Tibial nerve (tissue), 4 donors: ENCODE results near the gene GAL3ST1. TPM values are rescaled to one million over a fixed set of nuclear protein-coding genes. Genes with fewer than 3 reads are reported as not detected.
A peak's percentile ranks its signal among the peaks of the same experiment; 100 is the strongest.
"Not testable (repeated sequence)": the region's sequence is repeated elsewhere in the genome, so short reads cannot be mapped to it uniquely, and the experiment has no call there.

Experiments
- DNase-seq, 2 donors: peaks; one replicate each; pipeline ENCODE4 v3.0.0-alpha.2; 2019; ENCODE audit warnings: low spot score in 2 of 2
- H3K27ac ChIP-seq, 4 donors: fragments of 200-600 bp; sonication (generic) in 3 of 4; one replicate each; pipeline ENCODE4 v1.5.1; 2017 to 2019; ENCODE audit warnings: mild to moderate bottlenecking in 1 of 4
- H3K27me3 ChIP-seq, 2 donors: fragments of 200-600 bp; sonication (generic) in 1 of 2; one replicate each; pipeline versions ENCODE4 v1.5.1 to v1.6.0; 2017 to 2019
- H3K36me3 ChIP-seq, 3 donors: fragments of 200-600 bp; sonication (generic); one replicate each; pipeline ENCODE4 v1.5.1; 2018 to 2019
- H3K4me1 ChIP-seq, 4 donors: fragments of 200-600 bp; sonication (generic) in 3 of 4; one replicate each; pipeline ENCODE4 v1.5.1; 2017 to 2019
- H3K4me3 ChIP-seq, 4 donors: fragments of 200-600 bp; sonication (generic) in 3 of 4; one replicate each; pipeline ENCODE4 v1.5.1; 2017 to 2019; ENCODE audit warnings: mild to moderate bottlenecking in 1 of 4, moderate library complexity in 1 of 4
- H3K9me3 ChIP-seq, 4 donors: fragments of 200-600 bp; sonication (generic) in 3 of 4; one replicate each; pipeline ENCODE4 v1.5.1; 2017 to 2019
- EP300 ChIP-seq, 2 donors: sonication (generic); formaldehyde crosslinking; IDR thresholded peaks; one replicate each; pipeline ENCODE4 v1.6.1; 2017; ENCODE audit warnings: antibody characterized with exemption in 2 of 2, mild to moderate bottlenecking in 1 of 2
- POLR2A ChIP-seq, 2 donors: fragments of 450-650 bp; IDR thresholded peaks; one replicate each; pipeline ENCODE4 v1.6.1; 2017; ENCODE audit warnings: antibody characterized with exemption in 2 of 2, mild to moderate bottlenecking in 2 of 2, moderate library complexity in 2 of 2
- WGBS, 2 donors: methylation state at CpG; one replicate each; pipeline ENCODE4 v1.1.5; 2018; 5-methylcytosine and 5-hydroxymethylcytosine counted together
- total RNA-seq, 4 donors: library from RNA; depleted of rRNA; stranded (reverse); fragments of >200 nt; gene quantifications; one replicate each; pipeline ENCODE4 v1.1.0, GENCODE V29; 2016
- TF ChIP-seq, protein P1 (sequence below), 5 experiments: fragments of 200-600 bp in 3 of 5; fragments of 450-650 bp in 2 of 5; sonication (generic) in 3 of 5; IDR thresholded peaks; one replicate each; pipeline ENCODE4 v1.5.1; 2016 to 2019; ENCODE audit warnings: antibody characterized with exemption in 5 of 5, mild to moderate bottlenecking in 3 of 5, moderate library complexity in 2 of 5

The GAL3ST1 gene, protein sequence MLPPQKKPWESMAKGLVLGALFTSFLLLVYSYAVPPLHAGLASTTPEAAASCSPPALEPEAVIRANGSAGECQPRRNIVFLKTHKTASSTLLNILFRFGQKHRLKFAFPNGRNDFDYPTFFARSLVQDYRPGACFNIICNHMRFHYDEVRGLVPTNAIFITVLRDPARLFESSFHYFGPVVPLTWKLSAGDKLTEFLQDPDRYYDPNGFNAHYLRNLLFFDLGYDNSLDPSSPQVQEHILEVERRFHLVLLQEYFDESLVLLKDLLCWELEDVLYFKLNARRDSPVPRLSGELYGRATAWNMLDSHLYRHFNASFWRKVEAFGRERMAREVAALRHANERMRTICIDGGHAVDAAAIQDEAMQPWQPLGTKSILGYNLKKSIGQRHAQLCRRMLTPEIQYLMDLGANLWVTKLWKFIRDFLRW
- total RNA-seq, result 10 to 100 TPM; 17.4 to 22.2 (median 18.8) TPM

DNA sequence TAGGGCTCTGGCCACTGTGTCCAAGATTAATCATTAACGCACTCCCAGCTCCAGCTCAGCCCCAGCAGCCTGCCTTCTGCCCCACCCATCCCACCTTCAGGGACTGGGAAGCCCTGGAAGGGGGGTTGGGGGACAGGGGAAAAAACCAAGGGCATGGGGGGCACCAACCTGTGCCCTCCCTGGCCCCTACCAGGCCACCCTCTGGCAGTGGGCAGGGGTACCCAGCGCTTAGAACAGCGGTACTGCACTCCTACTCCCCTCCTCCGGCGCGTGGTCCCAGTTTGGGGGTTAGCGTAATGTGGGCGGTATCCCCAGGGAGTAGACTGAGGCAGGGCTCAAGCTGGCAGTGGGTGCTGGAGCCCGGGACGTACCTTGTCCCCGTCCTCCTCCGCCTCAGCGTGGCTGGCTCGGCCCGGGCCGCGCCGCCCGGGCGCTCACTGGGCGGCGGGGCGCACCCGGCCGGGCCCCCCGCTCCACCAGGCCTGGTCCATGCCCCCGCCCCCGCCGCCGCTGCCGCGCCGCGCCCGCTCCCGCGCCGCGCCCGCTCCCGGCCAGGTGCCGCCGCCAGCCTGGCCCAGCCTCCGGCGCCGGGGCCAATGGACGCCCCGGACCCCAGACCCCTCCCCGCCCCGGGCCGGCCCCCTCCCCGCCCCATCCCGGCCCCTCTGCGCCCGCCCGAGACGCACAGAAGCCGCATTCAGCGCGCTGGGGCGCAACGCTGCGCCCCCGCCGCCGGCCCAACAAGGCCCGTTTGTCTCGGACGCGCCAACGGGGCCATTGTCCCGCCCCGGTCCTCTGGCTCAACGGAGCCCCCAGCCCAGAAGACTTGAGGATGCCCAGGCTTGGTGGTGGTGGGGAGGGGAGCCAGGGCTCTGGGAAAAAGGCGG is at the start of gene GAL3ST1:
Gene GAL3ST1, minus strand, starts transcription at position 571 of the 887 bp plus-strand sequence. CDS start 17,273 bp downstream, outside the sequence.
- Histone ChIP-seq H3K4me1 (peaks cover 0 to 56% (median 9%) of the 10 kb centered on the region in 4 donors), H3K36me3 (peaks cover under 1 to 42% (median 11%) of the 10 kb centered on the region in 3 donors), H3K9me3 (no peaks in the 10 kb centered on the region), H3K27ac (peak within 1 kb of the TSS; percentile 81 to 94 (median 88)), H3K4me3 (peak within 1 kb of the TSS; percentile 21 to 54 (median 32)), H3K27me3 (no peaks in the 10 kb centered on the region)
- no peak for TF ChIP-seq POLR2A (IDR thresholded peaks at IDR 0.05)
- TF ChIP-seq, protein P1, sequence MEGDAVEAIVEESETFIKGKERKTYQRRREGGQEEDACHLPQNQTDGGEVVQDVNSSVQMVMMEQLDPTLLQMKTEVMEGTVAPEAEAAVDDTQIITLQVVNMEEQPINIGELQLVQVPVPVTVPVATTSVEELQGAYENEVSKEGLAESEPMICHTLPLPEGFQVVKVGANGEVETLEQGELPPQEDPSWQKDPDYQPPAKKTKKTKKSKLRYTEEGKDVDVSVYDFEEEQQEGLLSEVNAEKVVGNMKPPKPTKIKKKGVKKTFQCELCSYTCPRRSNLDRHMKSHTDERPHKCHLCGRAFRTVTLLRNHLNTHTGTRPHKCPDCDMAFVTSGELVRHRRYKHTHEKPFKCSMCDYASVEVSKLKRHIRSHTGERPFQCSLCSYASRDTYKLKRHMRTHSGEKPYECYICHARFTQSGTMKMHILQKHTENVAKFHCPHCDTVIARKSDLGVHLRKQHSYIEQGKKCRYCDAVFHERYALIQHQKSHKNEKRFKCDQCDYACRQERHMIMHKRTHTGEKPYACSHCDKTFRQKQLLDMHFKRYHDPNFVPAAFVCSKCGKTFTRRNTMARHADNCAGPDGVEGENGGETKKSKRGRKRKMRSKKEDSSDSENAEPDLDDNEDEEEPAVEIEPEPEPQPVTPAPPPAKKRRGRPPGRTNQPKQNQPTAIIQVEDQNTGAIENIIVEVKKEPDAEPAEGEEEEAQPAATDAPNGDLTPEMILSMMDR (IDR thresholded peaks at IDR 0.05), result no peak
- TF ChIP-seq EP300 (IDR thresholded peaks at IDR 0.05), result no peak
- no peak for DNase-seq
- 8 to 20% methylated on average over 3 to 20 of the region's 75 CpGs for WGBS, 2 donors

DNA sequence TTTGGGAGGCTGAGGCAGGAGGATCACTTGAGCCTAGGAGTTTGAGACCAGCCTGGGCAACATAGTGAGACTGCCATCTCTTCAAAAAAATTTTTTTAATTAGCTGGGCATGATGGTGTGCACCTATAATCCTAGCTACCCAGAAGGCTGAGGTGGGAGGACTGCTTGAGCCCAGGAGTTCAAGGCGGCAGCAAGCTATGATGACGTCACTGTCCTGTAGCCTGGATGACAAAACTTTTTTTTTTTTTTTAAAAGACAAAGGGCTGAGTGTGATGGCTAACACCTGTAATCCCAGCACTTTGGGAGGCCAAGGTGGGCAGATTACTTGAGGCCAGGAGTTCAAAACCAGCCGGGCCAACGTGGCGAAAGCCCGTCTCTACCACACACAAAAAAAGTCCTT is 45.4 kb upstream of the GAL3ST1 start:
- H3K4me3 ChIP-seq, DNase-seq, H3K27me3 ChIP-seq, H3K27ac ChIP-seq, H3K9me3 ChIP-seq, H3K4me1 ChIP-seq: not testable (repeated sequence)
- H3K36me3 ChIP-seq, result peaks cover 0 to 83% (median 0%) of the 10 kb centered on the region in 3 donors
- 90 to 91% methylated on average over 6 of the region's 6 CpGs for WGBS, 2 donors

DNA sequence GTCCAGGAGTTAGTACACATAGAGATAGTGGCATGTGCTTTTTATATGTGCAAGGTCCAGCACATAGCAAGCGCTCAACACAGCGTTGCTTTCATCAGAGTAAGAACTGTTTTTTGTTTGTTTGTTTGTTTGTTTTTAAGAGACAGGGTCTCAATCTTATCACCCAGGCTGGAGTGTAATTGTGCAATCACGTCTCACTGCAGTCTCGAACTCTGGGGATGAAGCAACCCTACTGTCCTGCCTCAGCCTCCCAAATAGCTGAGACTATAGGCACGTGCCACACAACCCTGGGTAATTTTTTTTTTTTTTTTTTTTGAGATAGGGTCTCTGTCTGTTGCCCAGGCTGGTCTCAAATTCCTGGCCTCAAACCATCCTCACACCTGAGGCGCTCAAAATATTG is 43.4 kb upstream of the GAL3ST1 start:
- H3K36me3 ChIP-seq, result peaks cover 0 to 93% (median 0%) of the 10 kb centered on the region in 3 donors
- no peak overlapping the region for H3K27ac ChIP-seq
- WGBS, 2 donors, result 89 to 90% methylated on average over 6 of the region's 6 CpGs
- no peak overlapping the region for H3K4me3 ChIP-seq
- no peak for TF ChIP-seq EP300 (IDR thresholded peaks at IDR 0.05)
- TF ChIP-seq POLR2A (IDR thresholded peaks at IDR 0.05), result no peak
- TF ChIP-seq, protein P1 (IDR thresholded peaks at IDR 0.05), result no peak
- no peaks in the 10 kb centered on the region for H3K27me3 ChIP-seq
- DNase-seq, result no peak
- H3K4me1 ChIP-seq, result no peaks in the 10 kb centered on the region
- H3K9me3 ChIP-seq, result no peaks in the 10 kb centered on the region

DNA sequence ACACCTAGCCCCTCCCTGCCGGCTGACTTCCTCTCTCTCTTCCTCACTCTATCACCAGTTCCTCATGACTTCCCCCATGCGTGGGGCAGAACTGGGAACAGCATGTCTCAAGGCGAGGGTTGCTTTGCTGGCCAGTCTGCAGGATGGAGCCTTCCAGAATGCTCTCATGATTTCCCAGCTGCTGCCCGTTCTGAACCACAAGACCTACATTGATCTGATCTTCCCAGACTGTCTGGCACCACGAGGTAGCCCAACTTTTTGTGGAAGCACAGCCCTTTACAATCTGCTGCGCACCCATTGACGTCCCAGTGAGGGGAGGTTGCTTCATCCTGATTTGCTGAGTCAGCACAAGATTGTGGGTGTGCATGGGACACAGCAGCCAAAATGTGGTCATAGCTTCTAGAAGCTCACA is 41.1 kb upstream of the GAL3ST1 start:
- peaks cover 0 to 93% (median 0%) of the 10 kb centered on the region in 3 donors for H3K36me3 ChIP-seq
- TF ChIP-seq, protein P1 (IDR thresholded peaks at IDR 0.05), result no peak
- TF ChIP-seq EP300 (IDR thresholded peaks at IDR 0.05), result peak in 1 of 2 donors; percentile 53
- DNase-seq, result peak in 1 of 2 donors; percentile 28
- WGBS, 2 donors, result 77 to 84% methylated on average over 7 of the region's 7 CpGs
- H3K4me1 ChIP-seq, result no peaks in the 10 kb centered on the region
- no peaks in the 10 kb centered on the region for H3K27me3 ChIP-seq
- H3K4me3 ChIP-seq, result no peak overlapping the region
- H3K27ac ChIP-seq, result no peak overlapping the region
- no peaks in the 10 kb centered on the region for H3K9me3 ChIP-seq

DNA sequence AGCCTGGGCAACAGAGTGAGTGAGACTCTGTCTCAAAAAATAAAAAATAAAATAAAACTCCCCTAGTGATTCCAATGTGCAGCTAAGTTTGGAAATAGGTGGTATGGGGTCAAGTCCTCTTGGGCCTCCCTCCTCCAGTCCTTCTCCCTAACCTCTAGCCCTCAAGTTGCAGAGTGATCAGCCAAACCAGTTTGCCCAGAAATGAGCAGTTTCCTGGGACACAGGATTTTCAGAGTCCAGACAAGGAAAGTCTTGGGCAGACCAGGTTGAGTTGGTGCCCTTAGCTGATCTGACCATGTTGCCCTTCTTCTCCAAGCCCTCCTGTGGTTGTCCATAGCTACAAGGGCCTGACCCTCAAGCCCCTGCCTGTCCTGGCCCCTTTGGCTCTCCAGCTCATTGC is 40.4 kb upstream of the GAL3ST1 start:
- Histone ChIP-seq H3K27ac (peak overlapping the region in 1 of 4 donors; percentile 28), H3K9me3 (no peaks in the 10 kb centered on the region), H3K27me3 (no peaks in the 10 kb centered on the region), H3K4me1 (peaks cover 0 to 4% (median 0%) of the 10 kb centered on the region in 4 donors), H3K4me3 (no peak overlapping the region), H3K36me3 (peaks cover 0 to 86% (median 0%) of the 10 kb centered on the region in 3 donors)
- DNase-seq, result no peak
- TF ChIP-seq POLR2A (IDR thresholded peaks at IDR 0.05) (no peak), EP300 (IDR thresholded peaks at IDR 0.05) (no peak)
- TF ChIP-seq, protein P1 (IDR thresholded peaks at IDR 0.05), result no peak
